ENCODE data around the gene MFAP4. TPM values are rescaled to one million over a fixed set of nuclear protein-coding genes. Genes with fewer than 3 reads are reported as not detected.

Gene MFAP4
- total and polyA plus RNA-seq, 2 experiments from 2014 or later: 360 to 739 TPM

DNA sequence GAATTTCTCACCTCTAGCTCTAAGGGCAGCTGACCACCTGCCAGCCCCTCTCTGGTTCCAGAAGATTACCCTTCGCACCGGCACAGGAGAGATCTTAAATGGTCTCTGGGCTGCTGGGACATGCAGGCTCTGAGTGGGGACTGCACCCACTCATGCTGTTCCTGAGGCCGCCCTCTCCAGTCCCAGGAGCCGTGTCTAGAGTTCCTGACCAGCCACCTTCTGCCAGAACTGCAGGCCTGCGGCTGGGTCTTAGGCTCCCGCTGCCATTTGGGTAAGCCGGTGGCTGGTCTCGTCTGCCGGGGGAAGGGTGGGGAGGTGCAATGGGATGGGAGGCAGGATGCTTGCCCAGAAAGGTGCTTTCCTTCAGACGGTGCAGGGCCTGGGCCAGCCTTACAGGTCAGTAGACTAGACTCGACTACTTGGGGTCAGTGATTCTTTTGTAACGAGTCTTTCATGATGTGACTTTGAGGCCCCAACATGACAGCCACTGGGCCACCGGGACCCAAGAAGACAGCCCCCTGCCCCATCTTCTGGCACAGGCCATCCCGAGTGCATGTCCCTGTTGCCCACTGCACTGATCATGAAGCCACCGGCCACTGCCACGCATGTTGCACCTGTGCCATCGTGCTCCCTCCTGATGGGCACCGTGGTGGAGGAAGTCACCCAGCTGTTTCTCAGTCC, 50.9 kb downstream of the MFAP4 start:
- H3K27ac ChIP-seq: no peak overlapping the region
- H3K9me2 ChIP-seq (replicated peaks; ENCODE audit: insufficient read depth): no peaks in the 10 kb centered on the region
- H3K36me3 ChIP-seq (replicated peaks; ENCODE audit: insufficient read depth, low read depth): no peaks in the 10 kb centered on the region
- H3K9me3 ChIP-seq (ENCODE audit: low read depth): no peaks in the 10 kb centered on the region
- no peaks in the 10 kb centered on the region for H3K27me3 ChIP-seq
- H3K4me3 ChIP-seq: no peak overlapping the region
- peak; percentile 3 for DNase-seq (ENCODE audit: low spot score)
- whole genome bisulfite sequencing (ENCODE audit: low lambda C conversion rate, missing lambda C conversion rate): 91% methylated on average over 17 of the region's 18 CpGs
- peaks cover 14% of the 10 kb centered on the region for H3K4me1 ChIP-seq (ENCODE audit: insufficient read depth)
- H2AFZ ChIP-seq: no peak overlapping the region
- TF ChIP-seq, protein P1, sequence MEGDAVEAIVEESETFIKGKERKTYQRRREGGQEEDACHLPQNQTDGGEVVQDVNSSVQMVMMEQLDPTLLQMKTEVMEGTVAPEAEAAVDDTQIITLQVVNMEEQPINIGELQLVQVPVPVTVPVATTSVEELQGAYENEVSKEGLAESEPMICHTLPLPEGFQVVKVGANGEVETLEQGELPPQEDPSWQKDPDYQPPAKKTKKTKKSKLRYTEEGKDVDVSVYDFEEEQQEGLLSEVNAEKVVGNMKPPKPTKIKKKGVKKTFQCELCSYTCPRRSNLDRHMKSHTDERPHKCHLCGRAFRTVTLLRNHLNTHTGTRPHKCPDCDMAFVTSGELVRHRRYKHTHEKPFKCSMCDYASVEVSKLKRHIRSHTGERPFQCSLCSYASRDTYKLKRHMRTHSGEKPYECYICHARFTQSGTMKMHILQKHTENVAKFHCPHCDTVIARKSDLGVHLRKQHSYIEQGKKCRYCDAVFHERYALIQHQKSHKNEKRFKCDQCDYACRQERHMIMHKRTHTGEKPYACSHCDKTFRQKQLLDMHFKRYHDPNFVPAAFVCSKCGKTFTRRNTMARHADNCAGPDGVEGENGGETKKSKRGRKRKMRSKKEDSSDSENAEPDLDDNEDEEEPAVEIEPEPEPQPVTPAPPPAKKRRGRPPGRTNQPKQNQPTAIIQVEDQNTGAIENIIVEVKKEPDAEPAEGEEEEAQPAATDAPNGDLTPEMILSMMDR (IDR thresholded peaks at IDR 0.05; ENCODE audit: poor library complexity): no peak
- TF ChIP-seq EZH2 (IDR thresholded peaks at IDR 0.05; ENCODE audit: borderline replicate concordance) (no peak), EZH2phosphoT487 (IDR thresholded peaks at IDR 0.05; ENCODE audit: low read depth, severe bottlenecking, unreplicated experiment) (no peak)
- no peaks in the 10 kb centered on the region for H4K20me1 ChIP-seq (ENCODE audit: insufficient read depth, poor library complexity, severe bottlenecking)
- no peaks in the 10 kb centered on the region for H3K79me2 ChIP-seq
- H3K4me2 ChIP-seq: no peak overlapping the region

DNA sequence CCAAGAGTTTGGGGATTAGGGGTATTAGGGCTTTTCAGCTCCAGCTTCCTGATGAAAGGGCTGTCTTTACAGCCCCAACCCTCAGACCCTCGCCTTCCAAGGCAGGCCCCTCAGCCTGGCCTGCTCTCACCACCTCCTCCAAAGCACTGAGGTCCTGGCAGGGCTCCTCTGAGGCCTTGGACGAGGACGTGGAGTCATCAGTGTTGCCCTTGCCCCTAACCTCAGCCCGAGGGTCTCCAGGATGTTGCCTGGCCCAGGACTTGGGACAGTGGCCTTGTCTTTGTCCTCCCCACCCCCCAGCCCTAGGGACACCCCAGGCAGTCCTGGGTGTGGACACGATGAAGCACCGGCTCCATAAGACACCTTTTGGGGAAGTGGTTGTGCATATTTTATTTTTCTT, 52.7 kb downstream of the MFAP4 start:
- Histone ChIP-seq H3K9me3 (ENCODE audit: low read depth) (no peaks in the 10 kb centered on the region), H3K27me3 (no peaks in the 10 kb centered on the region), H2AFZ (no peak overlapping the region), H3K79me2 (no peaks in the 10 kb centered on the region), H3K9me2 (replicated peaks; ENCODE audit: insufficient read depth) (no peaks in the 10 kb centered on the region), H3K27ac (no peak overlapping the region), H3K36me3 (replicated peaks; ENCODE audit: insufficient read depth, low read depth) (no peaks in the 10 kb centered on the region), H3K4me3 (no peak overlapping the region), H4K20me1 (ENCODE audit: insufficient read depth, poor library complexity, severe bottlenecking) (no peaks in the 10 kb centered on the region), H3K4me1 (ENCODE audit: insufficient read depth) (peaks cover 13% of the 10 kb centered on the region), H3K4me2 (no peak overlapping the region)
- 97% methylated on average over 4 of the region's 6 CpGs for WGBS (ENCODE audit: low lambda C conversion rate, missing lambda C conversion rate)
- peak; percentile 2 for DNase-seq (ENCODE audit: low spot score)
- no peak for TF ChIP-seq EZH2 (IDR thresholded peaks at IDR 0.05; ENCODE audit: borderline replicate concordance)
- no peak for TF ChIP-seq EZH2phosphoT487 (IDR thresholded peaks at IDR 0.05; ENCODE audit: low read depth, severe bottlenecking, unreplicated experiment)
- TF ChIP-seq, protein P1 (IDR thresholded peaks at IDR 0.05; ENCODE audit: poor library complexity): no peak

DNA sequence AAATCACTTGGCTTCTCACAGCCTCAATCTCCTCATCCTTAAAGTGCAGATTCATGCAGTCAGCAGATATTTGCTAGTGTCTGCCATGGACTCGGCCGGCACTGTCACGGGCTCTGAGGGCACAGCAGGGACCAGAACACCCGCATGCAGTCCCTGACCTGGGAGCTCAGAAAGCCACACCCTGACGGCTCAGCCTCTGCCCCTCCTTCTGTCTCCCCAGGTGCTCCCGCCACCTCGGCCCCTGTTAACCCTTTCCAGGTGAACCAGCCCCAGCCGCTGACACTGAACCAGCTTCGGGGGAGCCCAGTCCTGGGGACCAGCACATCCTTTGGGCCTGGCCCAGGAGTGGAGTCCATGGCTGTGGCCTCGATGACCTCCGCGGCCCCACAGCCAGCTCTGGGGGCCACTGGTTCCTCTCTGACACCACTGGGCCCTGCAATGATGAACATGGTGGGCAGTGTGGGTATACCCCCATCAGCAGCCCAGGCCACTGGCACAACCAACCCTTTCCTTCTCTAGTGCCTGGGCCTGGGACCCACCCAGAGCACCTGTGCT, 53.2 kb downstream of the MFAP4 start:
- no peak overlapping the region for H2AFZ ChIP-seq
- H3K4me2 ChIP-seq: no peak overlapping the region
- H3K27me3 ChIP-seq: no peaks in the 10 kb centered on the region
- H3K27ac ChIP-seq: no peak overlapping the region
- H3K9me3 ChIP-seq (ENCODE audit: low read depth): no peaks in the 10 kb centered on the region
- H3K79me2 ChIP-seq: no peaks in the 10 kb centered on the region
- DNase-seq (ENCODE audit: low spot score): peak; percentile 3
- H4K20me1 ChIP-seq (ENCODE audit: insufficient read depth, poor library complexity, severe bottlenecking): no peaks in the 10 kb centered on the region
- peaks cover 13% of the 10 kb centered on the region for H3K4me1 ChIP-seq (ENCODE audit: insufficient read depth)
- no peak overlapping the region for H3K4me3 ChIP-seq
- TF ChIP-seq, protein P1 (IDR thresholded peaks at IDR 0.05; ENCODE audit: poor library complexity): no peak
- TF ChIP-seq EZH2phosphoT487 (IDR thresholded peaks at IDR 0.05; ENCODE audit: low read depth, severe bottlenecking, unreplicated experiment) (no peak), EZH2 (IDR thresholded peaks at IDR 0.05; ENCODE audit: borderline replicate concordance) (no peak)
- H3K36me3 ChIP-seq (replicated peaks; ENCODE audit: insufficient read depth, low read depth): no peaks in the 10 kb centered on the region
- H3K9me2 ChIP-seq (replicated peaks; ENCODE audit: insufficient read depth): no peaks in the 10 kb centered on the region
- 89% methylated on average over 12 of the region's 12 CpGs for WGBS (ENCODE audit: low lambda C conversion rate, missing lambda C conversion rate)

MicroRNAs within 50 kb of the gene (microRNA counts, 767-probe panel; counts per million panel counts)
- microRNA hsa-miR-1180: 8,088 counts per million, percentile 52 among the panel's probes with 10 or more counts

Small RNAs within 50 kb of the gene (microRNA-seq; reads per million reads assigned to microRNA genes)
- 3,568 reads per million, percentile 89 among the genes with 10 or more reads in this experiment for gene MIR1180

Small RNAs within 50 kb of the gene (small RNA-seq; reads per million reads assigned to genes)
- 13.8 reads per million, percentile 95 among the genes with 10 or more reads in this experiment for gene MIR1180
- not detected for gene RF00537

Other genes with a start within 250 kb of the MFAP4 start
- gene EPN2, start 149.8 kb downstream of the MFAP4 start, total RNA-seq: 19.0 and 19.9 TPM in 2 replicates
- 35.9 and 48.2 TPM in 2 replicates for gene EPN2, start 149.8 kb downstream of the MFAP4 start, polyA plus RNA-seq
- gene B9D1, start 24.5 kb downstream of the MFAP4 start, total RNA-seq: 19.0 and 29.6 TPM in 2 replicates
- gene B9D1, start 24.5 kb downstream of the MFAP4 start, polyA plus RNA-seq: 30.8 and 51.3 TPM in 2 replicates
- 19.9 and 26.1 TPM in 2 replicates for gene MAPK7, start 8.7 kb downstream of the MFAP4 start, total RNA-seq
- gene MAPK7, start 8.7 kb downstream of the MFAP4 start, polyA plus RNA-seq: 36.9 and 49.0 TPM in 2 replicates
- gene RNF112, start 24.0 kb upstream of the MFAP4 start, total RNA-seq: 5.4 and 7.8 TPM in 2 replicates
- gene RNF112, start 24.0 kb upstream of the MFAP4 start, polyA plus RNA-seq: 8.6 and 11.3 TPM in 2 replicates
- 38.0 and 38.4 TPM in 2 replicates for gene SLC47A1, start 146.7 kb upstream of the MFAP4 start, total RNA-seq
- gene SLC47A1, start 146.7 kb upstream of the MFAP4 start, polyA plus RNA-seq: 17.4 and 26.4 TPM in 2 replicates